ENCODE data around the gene ZNF226.

DNA sequence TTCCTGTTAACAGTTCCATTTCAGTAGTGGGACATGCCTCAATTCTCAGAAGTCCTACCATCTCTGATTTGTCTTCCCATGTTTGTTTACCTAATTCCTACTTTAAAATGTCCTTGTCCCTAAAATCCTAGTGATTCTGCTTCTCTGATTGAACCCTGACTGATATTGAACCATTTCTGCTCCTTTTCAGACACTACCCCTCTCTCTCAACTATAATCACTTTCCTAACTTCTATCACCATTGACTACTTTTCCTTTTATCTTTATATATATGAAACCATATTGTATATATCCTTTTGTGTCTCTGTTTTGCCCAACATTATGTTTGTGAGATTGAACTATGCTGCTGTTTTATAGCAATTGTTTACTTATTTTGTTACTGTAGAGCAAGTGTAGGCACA, 31.9 kb downstream of the ZNF226 start:
- TF ChIP-seq, protein P1, sequence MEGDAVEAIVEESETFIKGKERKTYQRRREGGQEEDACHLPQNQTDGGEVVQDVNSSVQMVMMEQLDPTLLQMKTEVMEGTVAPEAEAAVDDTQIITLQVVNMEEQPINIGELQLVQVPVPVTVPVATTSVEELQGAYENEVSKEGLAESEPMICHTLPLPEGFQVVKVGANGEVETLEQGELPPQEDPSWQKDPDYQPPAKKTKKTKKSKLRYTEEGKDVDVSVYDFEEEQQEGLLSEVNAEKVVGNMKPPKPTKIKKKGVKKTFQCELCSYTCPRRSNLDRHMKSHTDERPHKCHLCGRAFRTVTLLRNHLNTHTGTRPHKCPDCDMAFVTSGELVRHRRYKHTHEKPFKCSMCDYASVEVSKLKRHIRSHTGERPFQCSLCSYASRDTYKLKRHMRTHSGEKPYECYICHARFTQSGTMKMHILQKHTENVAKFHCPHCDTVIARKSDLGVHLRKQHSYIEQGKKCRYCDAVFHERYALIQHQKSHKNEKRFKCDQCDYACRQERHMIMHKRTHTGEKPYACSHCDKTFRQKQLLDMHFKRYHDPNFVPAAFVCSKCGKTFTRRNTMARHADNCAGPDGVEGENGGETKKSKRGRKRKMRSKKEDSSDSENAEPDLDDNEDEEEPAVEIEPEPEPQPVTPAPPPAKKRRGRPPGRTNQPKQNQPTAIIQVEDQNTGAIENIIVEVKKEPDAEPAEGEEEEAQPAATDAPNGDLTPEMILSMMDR (IDR thresholded peaks at IDR 0.05; ENCODE audit: low read depth, low read length, poor library complexity, severe bottlenecking) = no peak
- no peak for TF ChIP-seq EZH2phosphoT487 (IDR thresholded peaks at IDR 0.05; ENCODE audit: borderline replicate concordance, low read length)

All from DOHH2 (cell line).